ENCODE results near the gene SAMMSON. TPM values are rescaled to one million over a fixed set of nuclear protein-coding genes. Genes with fewer than 3 reads are reported as not detected.

SAMMSON gene
- total and polyA plus RNA-seq, 2 experiments from 2014 or later: not detected

GRCh38 chr3:70038693-70039092 is 39.2 kb downstream of the SAMMSON start (continued):
- TF ChIP-seq REST (IDR thresholded peaks at IDR 0.05; ENCODE audit: unreplicated experiment): no peak

GRCh38 chr3:70040386-70040785 is 40.9 kb downstream of the SAMMSON start:
- no peaks in the 10 kb centered on the region for H3K79me2 ChIP-seq (replicated peaks; ENCODE audit: insufficient read depth)
- H3K27me3 ChIP-seq (ENCODE audit: insufficient read depth): no peaks in the 10 kb centered on the region
- H3K4me1 ChIP-seq (ENCODE audit: insufficient read depth): peaks cover 6% of the 10 kb centered on the region
- no peak overlapping the region for H3K4me3 ChIP-seq
- H3K4me2 ChIP-seq: no peak overlapping the region
- Mint-ChIP-seq H3K27me3 (ENCODE audit: insufficient read depth, low read depth, poor library complexity) (peaks cover 4% of the 10 kb centered on the region), H3K9me3 (0 out of 3 replicates have a peak, but pooled peaks cover 2% of the 10 kb centered on the region), H3K4me3 (no peak overlapping the region), H3K4me1 (peaks cover 13% of the 10 kb centered on the region; the same call in 2 of the 3 replicates), H3K27ac (no peak overlapping the region), H3K36me3 (ENCODE audit: low read depth) (no peaks in the 10 kb centered on the region)
- H2AFZ ChIP-seq: no peak overlapping the region
- no peak overlapping the region for H3K27ac ChIP-seq (ENCODE audit: low read depth)
- H4K20me1 ChIP-seq (replicated peaks; ENCODE audit: insufficient read depth): no peaks in the 10 kb centered on the region
- H3K9me2 ChIP-seq (ENCODE audit: insufficient read depth): peaks cover 9% of the 10 kb centered on the region; the same call in 1 of the 2 replicates
- DNase-seq (ENCODE audit: low spot score) (no peak), ATAC-seq (no peak)
- no peaks in the 10 kb centered on the region for H3F3A ChIP-seq (replicated peaks; ENCODE audit: low read depth)
- H3K36me3 ChIP-seq (ENCODE audit: insufficient read depth): no peaks in the 10 kb centered on the region
- TF ChIP-seq REST (IDR thresholded peaks at IDR 0.05; ENCODE audit: unreplicated experiment) (no peak), POLR2AphosphoS5 (IDR thresholded peaks at IDR 0.05; ENCODE audit: low read depth) (no peak), JUNB (IDR thresholded peaks at IDR 0.05; ENCODE audit: unreplicated experiment) (no peak), STAT1 (IDR thresholded peaks at IDR 0.05; ENCODE audit: unreplicated experiment) (no peak), ZNF331 (CRISPR knock-in tag; IDR thresholded peaks at IDR 0.05; ENCODE audit: low read depth) (no peak), NANOG (IDR thresholded peaks at IDR 0.05; ENCODE audit: borderline replicate concordance) (no peak), CTCF (conservative IDR thresholded peaks at IDR 0.05; ENCODE audit: low read depth in 2 of 2) (no peak), ZNF114 (CRISPR knock-in tag; IDR thresholded peaks at IDR 0.05) (no peak), ETS1 (IDR thresholded peaks at IDR 0.05) (no peak), EZH2 (IDR thresholded peaks at IDR 0.05; ENCODE audit: low read depth, unreplicated experiment) (no peak), EZH2phosphoT487 (IDR thresholded peaks at IDR 0.05; ENCODE audit: unreplicated experiment) (no peak), CREB1 (CRISPR knock-in tag; IDR thresholded peaks at IDR 0.05; ENCODE audit: low read depth) (no peak)

All from GM23338 (cell line).